Measurements from ENCODE around the gene HLA-DOB.

DNA sequence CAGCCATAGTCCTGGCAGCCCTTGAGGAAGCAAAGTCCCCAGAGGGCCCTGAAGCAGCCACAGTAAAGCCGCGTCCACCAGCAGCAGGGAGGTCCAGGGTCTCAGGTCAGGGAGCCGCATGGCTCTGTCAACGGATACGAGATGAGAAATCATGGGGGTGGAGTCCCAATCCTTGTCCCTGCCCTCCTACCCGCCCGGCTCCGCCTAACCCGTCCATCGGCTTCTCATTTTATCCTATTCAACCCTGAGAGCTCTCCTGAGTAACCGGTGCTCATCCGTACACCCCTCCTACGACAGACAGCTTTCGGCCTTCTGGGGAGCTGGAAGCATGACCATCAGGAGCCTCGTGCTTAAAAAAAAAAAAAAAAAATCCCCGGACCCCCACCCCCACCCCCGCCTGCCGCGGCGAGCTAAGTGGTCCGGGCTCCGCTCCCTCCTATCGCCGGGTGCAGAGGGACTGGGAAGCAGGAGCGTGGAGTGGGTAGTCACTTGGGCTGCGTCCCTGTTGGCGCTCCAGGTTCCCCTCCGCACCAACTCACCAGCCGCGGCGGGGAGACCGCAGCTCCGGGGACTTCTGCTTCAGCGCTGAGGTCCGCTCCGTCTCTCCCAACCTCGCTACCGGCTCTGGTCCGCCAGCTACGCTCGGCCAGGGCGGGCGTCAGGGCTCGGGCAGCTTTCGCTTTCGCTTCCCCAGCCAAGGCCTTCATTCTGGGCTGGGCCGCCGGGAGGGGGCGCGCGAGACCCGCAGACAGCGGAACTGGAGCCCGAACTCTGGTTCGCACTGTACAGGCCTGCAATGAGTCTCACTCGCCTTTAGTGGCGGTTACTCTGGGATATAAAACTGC, 21.5 kb upstream of the HLA-DOB start, which contains the start of gene TAP2:
- TF ChIP-seq, protein P1, sequence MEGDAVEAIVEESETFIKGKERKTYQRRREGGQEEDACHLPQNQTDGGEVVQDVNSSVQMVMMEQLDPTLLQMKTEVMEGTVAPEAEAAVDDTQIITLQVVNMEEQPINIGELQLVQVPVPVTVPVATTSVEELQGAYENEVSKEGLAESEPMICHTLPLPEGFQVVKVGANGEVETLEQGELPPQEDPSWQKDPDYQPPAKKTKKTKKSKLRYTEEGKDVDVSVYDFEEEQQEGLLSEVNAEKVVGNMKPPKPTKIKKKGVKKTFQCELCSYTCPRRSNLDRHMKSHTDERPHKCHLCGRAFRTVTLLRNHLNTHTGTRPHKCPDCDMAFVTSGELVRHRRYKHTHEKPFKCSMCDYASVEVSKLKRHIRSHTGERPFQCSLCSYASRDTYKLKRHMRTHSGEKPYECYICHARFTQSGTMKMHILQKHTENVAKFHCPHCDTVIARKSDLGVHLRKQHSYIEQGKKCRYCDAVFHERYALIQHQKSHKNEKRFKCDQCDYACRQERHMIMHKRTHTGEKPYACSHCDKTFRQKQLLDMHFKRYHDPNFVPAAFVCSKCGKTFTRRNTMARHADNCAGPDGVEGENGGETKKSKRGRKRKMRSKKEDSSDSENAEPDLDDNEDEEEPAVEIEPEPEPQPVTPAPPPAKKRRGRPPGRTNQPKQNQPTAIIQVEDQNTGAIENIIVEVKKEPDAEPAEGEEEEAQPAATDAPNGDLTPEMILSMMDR (IDR thresholded peaks at IDR 0.05) = peak; percentile 81 to 99 (median 98)
- peak in 1 of 2 donors; percentile 69 for TF ChIP-seq POLR2A (IDR thresholded peaks at IDR 0.05)

All from adrenal gland (tissue), 5 donors.